MG63 (cell line): ENCODE data around the gene AP3D1. TPM values are rescaled to one million over a fixed set of nuclear protein-coding genes. Genes with fewer than 3 reads are reported as not detected.

Experiments
- DNase-seq: peaks from one replicate; pipeline ENCODE4 v3.0.0-alpha.2; 2020
- H3K27me3 ChIP-seq: fragments of 250-450 bp; sonication (Bioruptor Pico); 2 replicates; pipeline ENCODE4 v1.5.1; 2020; ENCODE audit warnings: mild to moderate bottlenecking, moderate library complexity
- H3K36me3 ChIP-seq: fragments of 250-450 bp; sonication (Bioruptor Pico); 2 replicates; pipeline ENCODE4 v1.5.1; 2020; ENCODE audit warnings: mild to moderate bottlenecking, moderate library complexity
- H3K4me3 ChIP-seq: fragments of 250-450 bp; sonication (Bioruptor Pico); 2 replicates; pipeline ENCODE4 v1.5.1; 2020; ENCODE audit warnings: mild to moderate bottlenecking, moderate library complexity
- H3K9me3 ChIP-seq: fragments of 250-450 bp; sonication (Bioruptor Pico); 2 replicates; pipeline ENCODE4 v1.5.1; 2020; ENCODE audit warnings: mild to moderate bottlenecking, moderate library complexity
- total RNA-seq: library from RNA; depleted of rRNA; stranded (reverse); fragments of >200 nt; shearing (Covaris generic); gene quantifications from 2 replicates; pipeline ENCODE4 v1.2.3, GENCODE V29; 2014; ENCODE audit warnings: low replicate concordance; rRNA removed

Gene AP3D1
- total RNA-seq, 1 experiment from 2014 or later, result 91.8 TPM

DNA sequence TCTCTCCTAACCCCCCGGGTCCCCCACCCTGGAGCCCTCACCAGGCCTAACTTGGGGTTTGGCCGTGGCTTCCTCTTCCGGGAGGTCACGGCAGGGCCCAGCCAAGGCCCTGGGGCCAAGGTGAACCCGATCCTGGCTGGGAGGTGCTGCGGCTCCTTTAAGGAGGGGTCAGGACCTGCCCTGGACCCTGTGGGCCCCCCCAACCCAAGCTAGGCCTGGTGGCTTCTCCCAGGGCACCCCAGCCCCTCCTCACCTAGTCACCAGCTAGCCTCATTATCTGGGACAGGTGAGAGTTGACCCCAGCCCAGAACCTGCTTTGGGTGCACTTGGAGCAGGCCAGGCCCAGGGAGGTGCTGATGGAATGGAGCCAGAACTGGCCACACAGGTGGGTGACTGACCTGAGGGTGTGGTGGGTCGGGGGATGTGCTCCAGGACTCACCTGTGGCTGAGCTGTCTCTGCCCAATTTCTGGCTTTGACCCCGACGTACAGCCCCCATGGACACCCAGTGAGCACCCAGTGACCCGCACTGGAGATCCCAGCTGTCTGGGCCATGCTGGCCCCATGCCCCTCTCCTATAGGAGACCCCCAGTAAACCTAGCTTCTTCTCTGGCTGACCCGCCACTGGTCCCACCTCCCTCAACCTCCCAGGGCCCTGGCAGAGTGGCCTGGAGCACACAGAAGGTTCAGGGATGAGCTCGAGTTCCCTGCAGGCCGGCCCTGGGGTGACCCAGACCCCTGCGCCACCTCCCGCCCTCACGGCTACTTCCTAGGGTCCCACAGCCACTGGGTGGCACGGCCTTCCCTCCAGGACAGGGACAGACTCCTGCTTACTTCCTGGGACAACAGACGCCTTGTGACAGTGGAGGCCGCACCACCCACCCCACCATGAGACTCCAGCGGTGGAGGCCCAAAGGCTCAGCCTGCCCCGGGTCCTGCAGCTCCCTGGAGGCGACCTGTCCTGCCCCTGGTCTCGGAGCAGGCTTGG is 93.6 kb downstream of the AP3D1 start:
- no peaks in the 10 kb centered on the region for H3K9me3 ChIP-seq
- H3K36me3 ChIP-seq, result no peaks in the 10 kb centered on the region
- H3K4me3 ChIP-seq, result no peak overlapping the region
- no peaks in the 10 kb centered on the region for H3K27me3 ChIP-seq
- no peak for DNase-seq

DNA sequence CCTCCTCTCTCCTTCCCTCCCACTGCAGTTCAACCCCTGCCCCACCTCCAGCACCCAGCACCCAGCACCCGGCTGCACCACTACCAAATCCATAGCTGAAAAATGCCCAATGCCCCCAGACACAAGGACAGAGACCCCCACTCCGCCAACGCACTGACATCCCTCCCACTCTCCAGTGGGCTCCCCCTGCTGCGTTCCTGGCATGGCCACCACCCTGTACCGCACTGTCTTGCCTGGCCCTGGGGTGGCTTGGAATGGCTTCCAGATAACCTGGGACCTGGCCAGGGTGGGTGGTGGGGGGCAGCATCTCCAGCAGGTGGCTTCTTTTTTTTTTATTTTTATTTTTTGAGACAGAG is 94.6 kb downstream of the AP3D1 start:
- DNase-seq, result no peak
- no peaks in the 10 kb centered on the region for H3K27me3 ChIP-seq
- H3K4me3 ChIP-seq, result no peak overlapping the region
- H3K9me3 ChIP-seq, result no peaks in the 10 kb centered on the region
- H3K36me3 ChIP-seq, result no peaks in the 10 kb centered on the region

DNA sequence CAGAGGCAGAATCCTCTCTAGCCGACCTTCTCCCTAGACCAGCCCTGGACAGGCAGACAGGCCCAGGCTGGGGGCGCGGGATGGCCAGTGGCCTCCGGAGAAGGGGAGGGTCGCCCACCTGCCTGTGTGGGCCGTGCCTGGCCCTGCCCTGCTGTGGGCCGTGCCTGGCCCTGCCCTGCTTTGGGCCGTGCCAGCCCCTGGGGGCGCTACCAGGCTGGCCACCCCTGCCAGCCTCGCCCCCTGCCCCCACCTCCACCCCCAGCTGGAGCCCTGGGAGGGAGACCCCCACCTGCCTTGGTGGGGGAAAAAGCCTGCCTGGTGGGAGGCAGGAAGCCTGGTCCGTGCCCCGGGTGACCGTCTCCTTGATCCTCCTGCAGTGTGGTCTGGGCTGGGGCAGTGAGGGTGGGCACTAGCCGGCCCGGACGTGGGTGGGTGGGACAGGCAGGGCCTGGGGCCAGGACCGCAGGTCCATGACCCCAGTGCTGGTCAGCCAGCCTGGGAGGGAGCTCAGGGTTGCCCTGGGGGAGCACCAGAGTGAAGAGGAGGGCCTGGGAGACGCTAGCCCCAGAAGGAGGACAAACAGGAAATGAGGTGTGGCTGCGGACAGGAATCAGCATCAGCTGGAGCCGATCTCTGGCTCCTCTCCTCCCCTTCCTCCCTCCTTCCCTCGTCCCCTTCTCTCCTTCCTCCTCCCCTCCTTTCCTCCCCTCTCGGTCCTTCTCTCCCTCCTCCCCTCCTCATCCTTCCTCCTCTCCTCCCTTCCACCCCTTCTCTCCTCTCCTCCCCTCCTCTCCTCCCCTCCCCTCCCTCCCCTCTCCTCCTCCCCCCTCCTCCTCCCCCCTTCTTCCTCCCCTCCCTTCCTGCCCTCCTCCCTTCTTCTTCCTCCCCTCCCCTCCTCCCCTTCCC is 95.2 kb downstream of the AP3D1 start:
- DNase-seq, result peak; percentile 40
- H3K4me3 ChIP-seq, result no peak overlapping the region
- H3K27me3 ChIP-seq, result no peaks in the 10 kb centered on the region
- no peaks in the 10 kb centered on the region for H3K9me3 ChIP-seq
- H3K36me3 ChIP-seq, result no peaks in the 10 kb centered on the region

DNA sequence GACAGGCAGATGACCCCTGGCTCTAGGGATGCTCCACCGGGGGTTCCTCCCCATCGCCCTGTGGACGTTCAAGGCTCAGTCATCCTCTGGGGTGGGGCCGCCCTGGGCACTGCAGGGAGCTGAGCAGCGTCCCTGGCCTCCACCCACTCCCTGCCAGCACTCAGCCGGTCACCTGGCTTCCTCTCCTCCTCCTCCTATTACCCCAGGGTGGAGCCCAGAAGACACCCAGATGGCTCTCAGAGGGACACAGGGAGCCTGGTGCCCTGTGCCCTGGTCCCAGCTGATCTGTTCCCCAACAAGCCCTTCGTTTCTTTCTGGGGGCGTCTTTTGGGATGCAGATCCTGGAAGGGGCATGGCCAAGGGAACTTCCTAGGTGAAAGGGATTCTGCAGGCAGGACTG is 96.6 kb downstream of the AP3D1 start:
- Histone ChIP-seq H3K9me3 (no peaks in the 10 kb centered on the region), H3K27me3 (no peaks in the 10 kb centered on the region), H3K36me3 (no peaks in the 10 kb centered on the region), H3K4me3 (no peak overlapping the region)
- DNase-seq, result no peak

DNA sequence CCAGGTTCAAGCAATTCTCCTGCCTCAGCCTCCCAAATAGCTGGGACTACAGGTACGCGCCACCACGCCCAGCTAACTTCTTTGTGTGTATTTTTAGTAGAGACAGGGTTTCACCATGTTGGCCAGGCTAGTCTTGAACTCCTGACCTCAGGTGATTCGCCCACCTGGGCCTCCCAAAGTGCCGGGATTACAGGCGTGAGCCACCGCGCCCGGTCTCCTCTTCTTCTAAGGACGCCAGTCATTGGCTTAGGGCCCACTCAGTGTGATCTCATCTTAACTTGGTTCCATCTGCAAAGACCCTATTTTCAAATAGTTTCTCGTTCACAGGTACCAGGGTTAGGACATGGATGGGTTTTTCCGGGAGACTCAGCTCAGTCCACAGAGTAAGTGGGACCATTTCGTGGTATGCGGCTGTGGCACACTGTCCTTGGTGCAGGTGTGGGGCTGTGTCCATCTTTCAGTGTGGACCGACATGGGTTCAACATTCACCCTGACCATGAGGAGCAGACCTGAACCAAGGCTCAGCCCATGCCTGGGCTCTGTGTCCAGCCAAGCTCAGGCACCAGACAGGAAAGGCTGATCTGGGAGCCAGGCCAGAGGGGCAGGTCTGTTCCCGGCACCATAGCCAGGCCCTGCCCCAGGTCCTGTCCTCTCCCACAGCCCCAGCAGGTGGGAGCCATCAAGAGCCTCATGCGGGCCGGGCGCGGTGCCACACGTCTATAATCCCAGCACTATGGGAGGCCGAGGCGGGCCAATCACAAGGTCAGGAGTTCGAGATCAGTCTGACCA is 97.6 kb downstream of the AP3D1 start:
- H3K27me3 ChIP-seq, result no peaks in the 10 kb centered on the region
- no peaks in the 10 kb centered on the region for H3K9me3 ChIP-seq
- H3K36me3 ChIP-seq, result no peaks in the 10 kb centered on the region
- no peak overlapping the region for H3K4me3 ChIP-seq
- peak; percentile 87 for DNase-seq

DNA sequence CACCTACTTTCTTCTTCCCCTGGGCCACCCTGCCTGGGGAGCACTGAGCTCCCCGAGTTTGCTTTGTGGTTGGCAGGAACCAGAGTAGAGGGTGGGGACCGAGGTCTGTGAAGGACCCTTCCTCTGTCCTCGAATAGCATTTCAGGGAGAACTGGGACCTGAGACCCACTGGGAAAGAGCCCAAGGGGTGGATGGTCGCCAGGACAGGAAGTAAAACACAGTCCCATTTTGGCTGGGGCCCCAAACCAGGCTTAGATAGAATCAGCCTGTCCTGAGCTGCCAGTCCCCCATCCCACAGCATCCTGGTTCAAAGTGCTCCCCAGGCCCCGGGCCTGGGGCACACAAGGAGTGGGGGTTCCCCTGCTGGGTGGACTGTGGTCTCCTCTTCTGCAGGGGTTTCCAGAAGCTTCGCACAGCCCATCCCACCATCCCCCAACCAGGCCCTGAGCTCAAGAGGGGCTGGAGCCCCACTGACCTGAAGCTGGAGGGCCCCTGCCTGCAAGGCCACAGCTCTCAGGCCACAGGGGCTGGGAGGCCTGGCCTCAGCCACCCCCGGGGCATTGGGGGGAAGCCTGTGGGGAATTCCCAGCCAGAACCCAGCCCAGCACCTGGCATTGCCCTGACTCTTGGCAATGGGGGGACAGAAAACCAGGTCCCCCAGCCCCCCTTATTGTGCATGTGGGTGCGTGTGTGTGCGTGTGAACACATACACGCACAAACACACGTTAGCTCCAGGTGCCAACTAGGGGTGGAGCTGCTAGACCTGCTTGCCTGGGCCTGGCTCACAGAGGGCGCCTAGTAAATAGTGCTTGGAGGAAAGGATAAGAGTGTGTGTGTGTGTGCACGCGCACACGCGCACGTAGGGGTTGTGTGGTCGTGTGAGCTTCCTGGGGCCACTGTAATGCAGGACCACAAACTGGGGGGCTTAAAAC is 99.3 kb downstream of the AP3D1 start:
- Histone ChIP-seq H3K36me3 (no peaks in the 10 kb centered on the region), H3K4me3 (no peak overlapping the region), H3K27me3 (no peaks in the 10 kb centered on the region), H3K9me3 (no peaks in the 10 kb centered on the region)
- DNase-seq, result peak; percentile 74

DNA sequence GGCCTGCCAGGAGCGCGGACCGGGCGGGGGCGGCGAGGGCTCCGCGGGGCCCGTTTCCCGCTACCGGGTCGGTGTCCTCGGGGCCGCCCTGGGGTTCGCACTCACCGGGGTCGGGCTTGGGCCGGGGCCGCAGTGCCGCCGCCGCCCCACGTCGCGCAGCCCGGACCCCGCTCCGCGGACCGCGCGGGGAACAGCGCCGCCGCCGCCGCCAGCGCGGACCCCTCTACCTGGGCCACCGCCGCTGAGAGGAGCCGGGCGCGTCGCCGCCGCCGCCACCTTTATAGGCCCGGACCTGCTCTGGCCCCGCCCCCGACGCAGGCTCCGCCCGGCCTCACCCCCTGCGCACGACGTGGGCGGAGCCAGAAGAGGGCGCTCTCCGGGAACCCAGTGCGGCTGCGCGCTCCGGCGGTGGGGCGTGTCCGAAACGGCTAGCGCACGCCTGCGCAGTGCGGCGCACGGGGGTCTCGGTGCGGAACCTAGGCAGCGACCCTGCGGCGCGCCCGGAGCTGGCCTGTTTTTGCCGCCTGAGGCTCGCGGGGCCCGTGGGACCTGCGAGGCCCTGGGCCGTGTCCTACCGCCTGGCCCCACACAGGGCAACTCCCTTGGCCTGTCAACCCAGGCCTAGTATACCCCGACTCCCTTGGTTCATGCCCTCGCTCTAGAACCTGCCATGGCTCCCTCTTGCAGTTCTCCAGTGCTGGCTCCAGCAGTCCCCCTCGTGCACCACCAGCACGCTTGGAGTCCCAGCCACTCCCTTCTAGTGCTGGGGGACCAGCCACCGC is 100.2 kb downstream of the AP3D1 start, which contains the start of gene MKNK2:
MKNK2 (minus strand) TSS at position 254 of the 782 bp plus-strand sequence. CDS start 393 bp downstream, outside the sequence.
- peak; percentile 71 for DNase-seq
- Histone ChIP-seq H3K36me3 (no peaks in the 10 kb centered on the region), H3K4me3 (peak within 1 kb of the TSS; percentile 56), H3K27me3 (no peaks in the 10 kb centered on the region), H3K9me3 (no peaks in the 10 kb centered on the region)

Other genes starting within 250 kb of the AP3D1 start
- gene ADAT3, start 246.2 kb downstream of the AP3D1 start, total RNA-seq, result 3.6 TPM in 1 of 2 replicates, not detected in the other
- 33.0 and 41.5 TPM in 2 replicates for gene SCAMP4, start 246.2 kb downstream of the AP3D1 start, total RNA-seq
- gene CSNK1G2, start 210.4 kb downstream of the AP3D1 start, total RNA-seq, result 20.1 and 34.5 TPM in 2 replicates
- 34.4 and 36.4 TPM in 2 replicates for gene BTBD2, start 135.9 kb downstream of the AP3D1 start, total RNA-seq
- gene MKNK2, start 100.3 kb downstream of the AP3D1 start, total RNA-seq, result 17.9 and 38.6 TPM in 2 replicates
- 9.4 and 9.7 TPM in 2 replicates for gene MOB3A, start 55.2 kb downstream of the AP3D1 start, total RNA-seq
- not detected in 2 replicates for gene IZUMO4, start 54.7 kb downstream of the AP3D1 start, total RNA-seq
- 3.5 and 5.4 TPM in 2 replicates for gene DOT1L, start 12.4 kb upstream of the AP3D1 start, total RNA-seq
- gene PLEKHJ1, start 84.8 kb upstream of the AP3D1 start, total RNA-seq, result 23.1 and 25.6 TPM in 2 replicates
- 5.5 and 23.7 TPM in 2 replicates for gene SF3A2, start 85.3 kb upstream of the AP3D1 start, total RNA-seq
- gene AMH, start 97.8 kb upstream of the AP3D1 start, total RNA-seq, result 0.49 and 4.1 TPM in 2 replicates
- not detected in 2 replicates for gene JSRP1, start 104.9 kb upstream of the AP3D1 start, total RNA-seq
- not detected in 2 replicates for gene PEAK3, start 130.6 kb upstream of the AP3D1 start, total RNA-seq
- gene LINGO3, start 156.6 kb upstream of the AP3D1 start, total RNA-seq, result not detected in 2 replicates
- gene LSM7, start 177.0 kb upstream of the AP3D1 start, total RNA-seq, result 73.8 and 259 TPM in 2 replicates
- gene SPPL2B, start 177.1 kb upstream of the AP3D1 start, total RNA-seq, result 14.9 and 17.8 TPM in 2 replicates
- not detected in 2 replicates for gene TMPRSS9, start 208.7 kb upstream of the AP3D1 start, total RNA-seq